GM18505 (cell line): ENCODE data around the gene SPO11.

ENCODE experiments used
- ATAC-seq: cut with Tn5 transposase; IDR thresholded peaks from one replicate; pipeline ENCODE4 v1.9.1; 2021; ENCODE audit not compliant: unreplicated experiment
- POLR2A ChIP-seq: IDR thresholded peaks from 4 replicates; pipeline ENCODE4 v1.6.1; 2011; ENCODE audit warnings: borderline replicate concordance; ENCODE audit not compliant: insufficient read depth, insufficient read length; ENCODE audit errors: extremely low read depth

The SPO11 gene

GRCh38 chr20:57292611-57293010 lies 37.0 kb upstream of the SPO11 start:
- no peak for TF ChIP-seq POLR2A
- ATAC-seq, result no peak

- no peak for TF ChIP-seq POLR2A
- no peak for ATAC-seq
These were observed 35.6 kb upstream of the SPO11 start for GRCh38 chr20:57293995-57294394.

- ATAC-seq, result no peak
- no peak for TF ChIP-seq POLR2A
These were observed 35.1 kb upstream of the SPO11 start for GRCh38 chr20:57294550-57294949.

GRCh38 chr20:57298457-57298856 lies 31.1 kb upstream of the SPO11 start:
- no peak for ATAC-seq
- no peak for TF ChIP-seq POLR2A

GRCh38 chr20:57301026-57301425 lies 28.6 kb upstream of the SPO11 start:
- ATAC-seq, result no peak
- no peak for TF ChIP-seq POLR2A

- TF ChIP-seq POLR2A, result no peak
- ATAC-seq, result no peak
These were observed 22.9 kb upstream of the SPO11 start for GRCh38 chr20:57306747-57307146.

GRCh38 chr20:57308451-57309271 lies 20.9 kb upstream of the SPO11 start:
- ATAC-seq, result no peak
- TF ChIP-seq POLR2A, result no peak

- ATAC-seq, result no peak
- TF ChIP-seq POLR2A, result no peak
These were observed 20.0 kb upstream of the SPO11 start for GRCh38 chr20:57309544-57310115.

GRCh38 chr20:57310821-57311514 lies 18.6 kb upstream of the SPO11 start:
- TF ChIP-seq POLR2A, result no peak
- ATAC-seq, result no peak

- no peak for ATAC-seq
- TF ChIP-seq POLR2A, result no peak
These were observed 17.5 kb upstream of the SPO11 start for GRCh38 chr20:57312138-57312537.

- TF ChIP-seq POLR2A, result no peak
- ATAC-seq, result no peak
These were observed 16.4 kb upstream of the SPO11 start for GRCh38 chr20:57313230-57313629.

- TF ChIP-seq POLR2A, result no peak
- no peak for ATAC-seq
These were observed 15.7 kb upstream of the SPO11 start for GRCh38 chr20:57313951-57314350.

- TF ChIP-seq POLR2A, result no peak
- ATAC-seq, result no peak
These were observed 14.3 kb upstream of the SPO11 start for GRCh38 chr20:57315083-57315975.

- no peak for TF ChIP-seq POLR2A
- no peak for ATAC-seq
These were observed 13.6 kb upstream of the SPO11 start for GRCh38 chr20:57315976-57316480.

- no peak for TF ChIP-seq POLR2A
- ATAC-seq, result no peak
These were observed 12.8 kb upstream of the SPO11 start for GRCh38 chr20:57316795-57317201.
